Mononuclear cell (primary cell): ENCODE data around the gene PAX6. TPM values are rescaled to one million over a fixed set of nuclear protein-coding genes. Genes with fewer than 3 reads are reported as not detected.

Experiments used
- H3K27me3 ChIP-seq: 2 replicates; pipeline ENCODE4 v1.6.0; 2011; ENCODE audit warnings: low read length, control low read depth; ENCODE audit not compliant: insufficient read depth
- H3K4me1 ChIP-seq: 2 replicates; pipeline ENCODE4 v1.5.1; 2011; ENCODE audit warnings: mild to moderate bottlenecking, low read length, control low read depth; ENCODE audit not compliant: insufficient read depth
- H3K4me3 ChIP-seq: 2 replicates; pipeline ENCODE4 v1.5.1; 2011; ENCODE audit warnings: mild to moderate bottlenecking, low read length, moderate library complexity
- H3K9me3 ChIP-seq: 2 replicates; pipeline ENCODE4 v1.5.1; 2011; ENCODE audit warnings: low read depth, mild to moderate bottlenecking, control low read depth, low read length
- total RNA-seq: library from RNA; depleted of rRNA; stranded (reverse); fragments of >200 nt; gene quantifications from one replicate; pipeline ENCODE4 v1.2.3, GENCODE V29; 2012

The PAX6 gene
- total RNA-seq, 1 donor: 0.21 TPM

- Histone ChIP-seq H3K4me3 (no peak overlapping the region), H3K4me1 (peaks cover 52% of the 10 kb centered on the region), H3K27me3 (peaks cover 98% of the 10 kb centered on the region), H3K9me3 (no peaks in the 10 kb centered on the region)
Observed at GRCh38 chr11:31817621-31818424, 6.7 kb upstream of the PAX6 start.

DNA sequence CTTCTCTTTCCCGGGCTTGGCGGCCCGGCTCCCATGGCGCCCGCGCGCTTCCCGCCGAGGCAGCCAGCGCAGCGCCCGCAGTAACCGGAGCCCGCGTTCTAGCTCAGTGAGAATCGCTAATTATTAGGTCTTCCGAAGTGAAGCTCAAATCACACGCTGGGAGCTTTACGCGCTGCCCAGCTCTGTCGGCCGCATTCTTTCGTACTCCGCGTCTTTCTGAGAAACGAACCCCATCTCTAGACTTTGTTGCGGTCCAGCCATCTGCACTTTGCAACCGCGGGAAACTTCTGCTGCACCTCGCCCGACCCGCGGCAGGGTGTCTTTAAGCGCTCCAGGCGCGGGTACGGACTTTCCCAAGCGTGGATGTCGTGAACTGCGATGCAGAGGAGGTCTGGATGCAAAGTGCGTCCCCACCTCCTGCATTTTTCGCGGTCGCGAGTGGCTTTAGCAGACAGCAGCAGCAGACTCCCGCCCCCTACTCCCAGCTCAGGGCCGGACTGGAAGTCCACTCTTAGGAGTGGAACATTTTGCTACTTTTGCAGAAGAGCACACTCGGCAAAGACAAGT is 6.0 kb upstream of the PAX6 start:
- peaks cover 59% of the 10 kb centered on the region for H3K4me1 ChIP-seq

GRCh38 chr11:31816468-31817053 is 5.4 kb upstream of the PAX6 start:
- Histone ChIP-seq H3K27me3 (peaks cover 97% of the 10 kb centered on the region), H3K9me3 (no peaks in the 10 kb centered on the region), H3K4me1 (peaks cover 64% of the 10 kb centered on the region), H3K4me3 (no peak overlapping the region)

More for the DNA sequence above, 6.0 kb upstream of the PAX6 start:
- Histone ChIP-seq H3K9me3 (no peaks in the 10 kb centered on the region), H3K27me3 (peaks cover 98% of the 10 kb centered on the region), H3K4me3 (no peak overlapping the region)

DNA sequence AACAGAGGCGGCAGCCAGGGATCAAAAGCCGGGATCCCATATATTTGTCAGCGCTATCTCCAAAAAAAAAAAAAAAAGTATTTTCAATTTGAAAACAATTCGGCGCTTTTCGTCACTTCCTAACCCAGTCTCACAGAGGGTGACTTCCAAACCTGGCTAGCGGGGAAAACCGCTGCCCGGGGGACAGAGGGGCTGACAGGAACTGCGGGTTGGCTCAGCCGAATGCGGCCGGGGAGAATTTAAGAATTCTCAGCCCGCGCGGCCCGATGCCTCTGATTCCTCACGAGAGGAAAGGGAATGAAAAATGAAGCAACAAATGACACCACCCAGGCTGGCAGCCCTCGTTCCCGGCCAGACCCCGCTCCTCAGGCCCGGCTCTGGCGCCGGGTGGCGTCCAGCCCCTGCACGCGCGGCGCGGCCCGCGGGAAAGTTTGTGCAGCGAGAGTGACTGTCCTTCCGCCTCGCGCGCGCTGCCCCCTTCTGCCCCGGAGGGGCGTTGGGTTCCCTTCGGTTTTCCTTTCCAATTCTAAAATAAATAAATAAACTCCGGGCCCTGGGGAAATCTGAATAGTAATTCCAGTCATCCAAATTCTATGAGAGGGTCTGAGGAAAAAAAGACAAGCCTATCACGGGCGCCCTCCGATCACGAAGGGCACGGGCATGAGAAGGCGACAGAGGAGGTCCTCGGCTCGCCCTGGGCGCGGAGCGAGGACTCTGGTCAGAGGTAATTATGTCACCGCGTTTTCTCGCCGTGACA is 4.8 kb upstream of the PAX6 start:
- no peak overlapping the region for H3K4me3 ChIP-seq
- H3K9me3 ChIP-seq: no peaks in the 10 kb centered on the region
- peaks cover 95% of the 10 kb centered on the region for H3K27me3 ChIP-seq
- H3K4me1 ChIP-seq: peaks cover 70% of the 10 kb centered on the region

- Histone ChIP-seq H3K27me3 (peaks cover 95% of the 10 kb centered on the region), H3K4me1 (peaks cover 85% of the 10 kb centered on the region), H3K9me3 (no peaks in the 10 kb centered on the region), H3K4me3 (no peak overlapping the region)
Observed at GRCh38 chr11:31814176-31814868, 3.2 kb upstream of the PAX6 start.

- Histone ChIP-seq H3K4me3 (no peak overlapping the region), H3K4me1 (peaks cover 87% of the 10 kb centered on the region), H3K27me3 (peaks cover 96% of the 10 kb centered on the region), H3K9me3 (no peaks in the 10 kb centered on the region)
Observed at GRCh38 chr11:31813391-31814175, 2.5 kb upstream of the PAX6 start.

GRCh38 chr11:31812383-31813381 is 1.6 kb upstream of the PAX6 start:
- peak overlapping the region; percentile 13 for H3K4me3 ChIP-seq
- peaks cover 96% of the 10 kb centered on the region for H3K27me3 ChIP-seq
- H3K4me1 ChIP-seq: peaks cover 80% of the 10 kb centered on the region
- no peaks in the 10 kb centered on the region for H3K9me3 ChIP-seq

DNA sequence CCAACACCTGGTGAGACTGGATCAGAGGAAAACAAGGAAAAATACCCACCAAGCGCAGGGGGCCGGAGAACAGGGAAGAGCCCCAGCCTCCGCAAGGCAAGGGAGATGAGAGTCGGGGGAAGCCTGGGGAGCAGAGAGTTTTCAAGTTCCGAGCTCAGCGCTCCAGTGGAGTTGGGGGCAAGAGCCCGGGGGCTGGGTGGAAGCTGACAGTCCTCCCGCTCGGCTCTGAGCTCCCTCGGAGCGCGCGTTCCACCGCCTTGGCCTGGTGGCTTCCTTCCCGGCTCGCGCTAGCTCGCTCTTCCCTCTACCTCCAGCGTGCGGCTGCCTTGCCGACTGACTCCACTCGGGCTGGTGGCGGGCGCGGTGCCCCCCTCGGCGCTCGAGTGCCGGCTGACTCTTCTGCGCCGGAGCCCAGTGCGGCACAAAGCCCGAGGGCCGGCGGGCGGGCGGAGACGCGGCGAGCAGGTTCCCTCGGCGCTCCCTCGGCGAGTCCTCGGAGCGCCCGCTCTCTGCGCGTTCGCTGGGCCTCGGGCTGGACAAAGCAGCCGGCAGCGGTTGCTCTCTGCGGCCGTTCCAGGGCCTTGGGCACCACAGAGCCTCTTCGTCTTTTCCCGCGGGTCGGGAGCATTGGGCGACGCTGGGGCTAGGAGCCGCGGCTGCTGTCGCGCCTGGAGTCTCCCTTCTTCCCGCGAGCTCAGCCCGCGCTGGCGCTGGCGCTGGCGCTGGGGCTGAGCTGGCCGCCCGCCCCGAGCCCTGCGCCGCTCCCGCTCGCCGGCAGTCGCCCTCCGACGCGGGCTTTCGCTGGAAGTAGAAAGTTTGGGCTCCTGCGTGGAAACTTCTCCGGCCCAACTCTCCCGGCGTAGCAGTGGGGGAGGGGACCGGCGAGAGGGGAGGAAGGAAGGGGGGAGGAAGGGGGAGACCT is 1.0 kb downstream of the PAX6 start:
- no peak overlapping the region for H3K4me3 ChIP-seq
- H3K4me1 ChIP-seq: peaks cover 62% of the 10 kb centered on the region
- H3K27me3 ChIP-seq: peaks cover 96% of the 10 kb centered on the region
- H3K9me3 ChIP-seq: no peaks in the 10 kb centered on the region

- Histone ChIP-seq H3K4me3 (no peak overlapping the region), H3K9me3 (no peaks in the 10 kb centered on the region), H3K27me3 (peaks cover 96% of the 10 kb centered on the region), H3K4me1 (peaks cover 63% of the 10 kb centered on the region)
Observed at GRCh38 chr11:31809541-31809856, 1.6 kb downstream of the PAX6 start.

DNA sequence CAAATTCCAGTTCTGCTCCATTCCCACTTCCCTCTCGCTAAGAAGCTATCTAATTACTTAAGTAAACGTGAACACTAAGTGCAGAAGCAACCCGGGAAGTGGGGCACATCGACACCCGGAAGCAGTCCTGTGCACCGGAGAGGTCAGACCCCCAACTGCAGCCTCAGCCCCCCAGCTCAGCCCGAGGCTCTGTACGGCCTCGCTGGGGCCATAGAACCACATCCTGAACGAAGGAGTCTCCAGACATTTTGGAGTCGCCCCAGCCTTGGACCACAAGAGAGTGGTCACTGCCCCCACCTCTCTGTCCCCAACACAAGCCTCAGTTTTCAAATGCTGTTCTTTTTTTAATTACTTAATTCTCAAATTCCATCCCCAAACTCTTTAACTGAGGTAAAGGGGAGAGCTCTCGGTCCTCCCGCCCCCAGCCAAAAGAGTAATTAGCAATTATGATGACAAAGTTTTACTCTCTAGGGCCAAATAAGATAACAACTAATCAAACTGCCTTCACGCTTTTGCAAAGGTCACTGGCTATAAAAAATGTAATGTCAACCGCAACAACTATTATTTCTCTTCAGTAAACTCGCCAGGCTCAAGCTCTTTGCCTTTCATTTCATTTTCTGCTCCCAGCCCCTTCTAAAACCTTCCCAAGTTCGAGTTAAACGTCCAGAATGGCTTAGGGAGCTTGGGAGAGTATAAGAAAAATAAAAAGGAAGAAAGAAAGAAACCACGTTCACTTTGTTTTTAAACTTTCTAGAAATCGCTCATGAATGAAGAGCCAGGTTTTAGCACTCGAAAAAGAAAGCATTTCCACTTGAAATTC is 2.2 kb downstream of the PAX6 start:
- Histone ChIP-seq H3K4me3 (no peak overlapping the region), H3K9me3 (no peaks in the 10 kb centered on the region), H3K4me1 (peaks cover 64% of the 10 kb centered on the region), H3K27me3 (peaks cover 96% of the 10 kb centered on the region)

DNA sequence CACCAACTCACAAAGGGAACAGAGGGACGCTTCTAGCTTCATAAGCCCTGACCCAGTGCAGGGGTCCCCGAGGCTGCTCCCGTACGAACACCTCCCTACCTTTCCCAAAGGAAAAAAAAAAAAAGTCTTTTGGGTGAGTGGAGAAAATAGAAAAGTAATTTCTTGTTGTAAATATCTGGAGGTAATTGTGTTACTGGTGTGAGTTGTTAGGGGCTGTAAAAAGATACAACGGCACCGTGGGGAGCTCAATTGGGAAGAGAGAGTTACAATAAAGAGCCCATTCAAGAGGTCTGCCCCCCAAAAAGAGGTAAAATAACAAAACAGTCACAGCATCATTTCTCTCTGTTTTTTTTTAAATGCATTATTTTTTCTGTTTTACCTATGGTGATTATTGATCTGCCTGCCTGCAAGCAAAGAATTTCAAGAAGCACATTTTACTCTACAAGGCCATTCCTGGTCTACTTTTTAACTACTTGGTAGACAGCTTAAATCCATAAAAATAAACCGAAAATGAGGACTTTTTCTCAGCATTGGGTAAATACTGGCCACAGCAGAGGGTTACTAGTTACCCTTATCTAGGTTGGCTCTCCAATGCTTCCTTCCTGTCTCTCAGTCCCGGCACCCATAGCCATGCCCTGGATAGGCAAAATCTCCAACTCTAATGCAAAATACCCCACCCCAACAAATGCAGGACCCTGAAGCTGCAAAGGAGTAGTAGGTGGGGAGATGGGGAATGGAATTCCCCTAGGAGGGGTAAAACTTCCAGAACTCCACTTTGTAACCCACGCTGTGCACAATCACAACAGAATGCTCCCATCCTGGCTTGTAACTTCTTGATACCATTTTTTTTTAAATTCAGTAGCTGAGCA is 3.1 kb downstream of the PAX6 start:
- H3K9me3 ChIP-seq: no peaks in the 10 kb centered on the region
- peaks cover 63% of the 10 kb centered on the region for H3K4me1 ChIP-seq

More for the DNA sequence above, 3.1 kb downstream of the PAX6 start:
- Histone ChIP-seq H3K27me3 (peaks cover 97% of the 10 kb centered on the region), H3K4me3 (no peak overlapping the region)
